Endothelial cell of umbilical vein (primary cell): ENCODE results near the gene RBM5. TPM values are rescaled to one million over a fixed set of nuclear protein-coding genes. Genes with fewer than 3 reads are reported as not detected.

ENCODE experiments used
- BruUV-seq: library from RNA; stranded (reverse); fragments of 400-500 nt; replicated peaks from 2 replicates; lab custom pipeline; 2021; lab: Mats Ljungman, UMichigan
- CTCF ChIA-PET: fragments of 300-600, 350-600 bp; sonication (Branson Sonifier 250); formaldehyde crosslinking; loops from one replicate; lab custom pipeline; 2021; ENCODE audit warnings: antibody characterized with exemption, inconsistent platforms; lab: Charles Lee
- POLR2A ChIA-PET: fragments of 300-600, 350-600 bp; sonication (Branson Sonifier 250); formaldehyde crosslinking; loops from one replicate; lab custom pipeline; 2021; ENCODE audit warnings: antibody characterized with exemption, inconsistent platforms; lab: Charles Lee
- DNase-seq: peaks from one replicate; pipeline ENCODE4 v3.0.0-alpha.2; 2011; ENCODE audit warnings: low read depth, low spot score
- FAIRE-seq: peaks from 2 replicates; lab custom pipeline; 2011; peaks lifted over from hg19 to GRCh38; lab: Jason Lieb, UNC
- H2AFZ ChIP-seq: 2 replicates; pipeline ENCODE4 v1.6.0; 2012; ENCODE audit warnings: low read depth, low read length, control low read depth, inconsistent platforms
- H3K27ac ChIP-seq: 2 replicates; pipeline ENCODE4 v1.5.1; 2011; ENCODE audit warnings: low read depth, mild to moderate bottlenecking, control low read depth, low read length, moderate library complexity; ENCODE audit not compliant: insufficient read depth
- H3K27me3 ChIP-seq, 2 experiments: 2 replicates each; pipeline versions ENCODE4 v1.6.0 to v1.6.1; 2011; ENCODE audit warnings: low read length in 2 of 2, mixed read lengths in 1 of 2; ENCODE audit not compliant: control insufficient read depth in 2 of 2, insufficient read depth in 2 of 2
- H3K36me3 ChIP-seq, 2 experiments: 2 replicates in 1 of 2; 3 replicates in 1 of 2; pipeline ENCODE4 v1.5.1; 2011; ENCODE audit warnings: low read length in 2 of 2, mild to moderate bottlenecking in 1 of 2, moderate library complexity in 1 of 2; ENCODE audit not compliant: control insufficient read depth in 2 of 2, insufficient read depth in 2 of 2; ENCODE audit errors: extremely low read depth in 1 of 2
- H3K4me1 ChIP-seq: 3 replicates; pipeline ENCODE4 v1.5.1; 2011; ENCODE audit warnings: mild to moderate bottlenecking, low read length; ENCODE audit not compliant: control insufficient read depth, insufficient read depth; ENCODE audit errors: extremely low read depth
- H3K4me2 ChIP-seq: 2 replicates; pipeline ENCODE4 v1.6.1; 2011; ENCODE audit warnings: low read length, control low read depth, mixed read lengths; ENCODE audit not compliant: insufficient read depth
- H3K4me3 ChIP-seq, 3 experiments: fragments of 200-600 bp in 1 of 3; sonication (generic), shearing (Covaris generic) in 1 of 3; replicated peaks in 1 of 3; 2 replicates each; pipeline ENCODE4 v1.5.1; 2011 to 2016; ENCODE audit warnings: control low read depth in 3 of 3, low read length in 3 of 3, mild to moderate bottlenecking in 2 of 3, inconsistent platforms in 1 of 3, low read depth in 1 of 3, moderate library complexity in 1 of 3; ENCODE audit not compliant: insufficient read depth in 1 of 3
- H3K79me2 ChIP-seq: 2 replicates; pipeline ENCODE4 v1.6.0; 2012; ENCODE audit warnings: low read length, inconsistent platforms; ENCODE audit not compliant: control insufficient read depth, insufficient read depth
- H3K9ac ChIP-seq: replicated peaks from 2 replicates; pipeline ENCODE3; 2011; ENCODE audit warnings: low read length, control low read depth; ENCODE audit not compliant: insufficient read depth; ENCODE audit errors: extremely low read depth
- H3K9me1 ChIP-seq: replicated peaks from 3 replicates; pipeline ENCODE4 v1.6.0; 2011; ENCODE audit warnings: mild to moderate bottlenecking, low read length; ENCODE audit not compliant: control insufficient read depth, insufficient read depth; ENCODE audit errors: extremely low read depth
- H3K9me3 ChIP-seq: replicated peaks from 2 replicates; pipeline ENCODE4 v1.5.1; 2012; ENCODE audit warnings: low read length, inconsistent platforms; ENCODE audit not compliant: control insufficient read depth, insufficient read depth
- H4K20me1 ChIP-seq: replicated peaks from 2 replicates; pipeline ENCODE3; 2011; ENCODE audit warnings: mild to moderate bottlenecking, low read length; ENCODE audit not compliant: control insufficient read depth, insufficient read depth; ENCODE audit errors: extremely low read depth
- EZH2 ChIP-seq: IDR thresholded peaks from 2 replicates; pipeline ENCODE4 v1.6.1; 2012; ENCODE audit warnings: borderline replicate concordance, low read depth, mild to moderate bottlenecking, moderate library complexity, low read length, inconsistent platforms; ENCODE audit not compliant: severe bottlenecking
- FOS ChIP-seq: IDR thresholded peaks from 2 replicates; pipeline ENCODE4 v1.6.1; 2011; ENCODE audit warnings: mild to moderate bottlenecking, low read length, moderate library complexity, borderline replicate concordance; ENCODE audit not compliant: insufficient read depth
- GATA2 ChIP-seq: IDR thresholded peaks from 2 replicates; pipeline ENCODE4 v1.7.0; 2011; ENCODE audit warnings: low read depth, mild to moderate bottlenecking, moderate library complexity, mixed read lengths, low read length; ENCODE audit not compliant: insufficient read length, insufficient read depth
- JUN ChIP-seq: IDR thresholded peaks from 2 replicates; pipeline ENCODE4 v1.6.1; 2011; ENCODE audit warnings: borderline replicate concordance, low read depth; ENCODE audit not compliant: insufficient read length, insufficient read depth
- POLR2A ChIP-seq: IDR thresholded peaks from 2 replicates; pipeline ENCODE4 v1.6.1; 2012; ENCODE audit warnings: low read depth, mild to moderate bottlenecking, control low read depth, low read length
- POLR2AphosphoS5 ChIP-seq: IDR thresholded peaks from 2 replicates; pipeline ENCODE4 v1.6.1; 2012; ENCODE audit warnings: low read depth, mild to moderate bottlenecking, control low read depth, low read length, moderate library complexity; ENCODE audit not compliant: insufficient read depth
- dilution Hi-C: fragments of 300-500 bp; cut with MboI; formaldehyde crosslinking; loops from one replicate; pipeline ENCODE4 v1.15.0; 2019; ENCODE audit warnings: low sequenced_read_pairs; ENCODE audit not compliant: extremely low pct_ligation_motif_present
- intact Hi-C: fragments of 100-400 bp; cut with micrococcal nuclease; formaldehyde crosslinking; loops from one replicate; pipeline ENCODE4 v1.10.0; 2022
- polyA plus RNA-seq, 4 experiments: library from polyadenylated mRNA; depleted of rRNA in 3 of 4; stranded (reverse) in 3 of 4; unstranded in 1 of 4; fragments of >200 nt; gene quantifications; 2 replicates each; pipeline versions ENCODE4 v1.2.1 to v1.2.3, GENCODE V29; 2011 to 2012; ENCODE audit warnings: missing spikeins in 1 of 4
- total RNA-seq: library from RNA; stranded (reverse); gene quantifications from 2 replicates; pipeline ENCODE4 v1.2.3, GENCODE V29; 2021
- TF ChIP-seq, protein P1 (sequence below), 2 donors: IDR thresholded peaks; 1 replicate in 1 of 2; 2 replicates in 1 of 2; pipeline ENCODE4 v1.5.1; 2011; ENCODE audit warnings: low read length in 2 of 2, mild to moderate bottlenecking in 2 of 2, moderate library complexity in 2 of 2, control low read depth in 1 of 2, inconsistent platforms in 1 of 2, low read depth in 1 of 2; ENCODE audit not compliant: insufficient read depth in 1 of 2; ENCODE audit errors: extremely low read depth in 1 of 2
- TF ChIP-seq, protein P2 (sequence below): IDR thresholded peaks from 2 replicates; pipeline ENCODE4 v1.6.1; 2011; ENCODE audit not compliant: insufficient read depth, insufficient read length

RBM5 gene
- total and polyA plus RNA-seq, 2 donors (not counting 3 experiments of a cell fraction or from before 2014, with no cell fraction given) = 190 to 218 TPM

DNA sequence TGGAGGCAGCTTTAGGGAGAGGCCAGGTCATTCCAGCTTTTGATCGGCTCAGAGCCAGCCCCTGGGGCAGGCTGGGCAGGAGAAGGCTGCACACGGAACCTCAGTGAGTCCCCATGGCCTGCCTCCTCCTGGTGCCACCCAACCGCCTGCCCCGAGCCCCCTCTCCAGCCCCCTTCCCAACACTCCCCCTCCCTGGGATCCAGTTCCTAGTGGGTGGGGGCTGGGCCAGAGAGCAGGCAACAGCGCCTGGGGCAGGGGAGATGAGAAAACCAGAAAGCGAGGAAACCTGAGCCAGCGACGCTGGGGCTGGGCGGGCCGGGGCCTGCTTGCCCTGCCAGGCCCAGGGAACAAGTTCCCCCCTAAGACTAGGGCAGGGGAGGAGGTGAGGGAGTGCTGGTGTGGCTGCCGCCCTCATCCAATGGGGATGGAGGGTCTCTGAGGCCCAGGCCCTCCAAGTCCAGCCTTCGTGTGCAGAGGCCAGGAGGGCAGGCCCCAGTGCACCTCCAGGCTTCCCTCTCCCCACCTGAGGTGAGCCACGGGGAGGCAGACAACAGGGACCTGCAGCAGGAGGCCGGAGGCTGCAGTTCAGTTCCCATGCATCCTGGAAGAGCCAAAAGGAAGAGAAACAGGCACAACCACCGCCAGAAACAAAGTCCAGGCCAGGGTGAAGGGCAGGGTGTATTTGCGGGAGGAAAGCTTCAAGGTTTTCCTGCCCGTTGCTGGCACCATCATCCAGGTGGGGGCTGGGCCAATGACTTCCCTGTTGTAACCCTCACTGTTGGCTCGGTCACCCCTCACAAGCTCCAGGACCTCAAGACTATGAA, 62.4 kb downstream of the RBM5 start:
- no TSS peak for BruUV-seq
- peaks cover 8% of the 10 kb centered on the region for H3K79me2 ChIP-seq
- no peaks in the 10 kb centered on the region for H3K27me3 ChIP-seq
- FAIRE-seq (no peak), DNase-seq (no peak)
- H2AFZ ChIP-seq = no peak overlapping the region
- dilution Hi-C loops (no loop called here), intact Hi-C loops (no loop called here)
- TF ChIP-seq, protein P1, sequence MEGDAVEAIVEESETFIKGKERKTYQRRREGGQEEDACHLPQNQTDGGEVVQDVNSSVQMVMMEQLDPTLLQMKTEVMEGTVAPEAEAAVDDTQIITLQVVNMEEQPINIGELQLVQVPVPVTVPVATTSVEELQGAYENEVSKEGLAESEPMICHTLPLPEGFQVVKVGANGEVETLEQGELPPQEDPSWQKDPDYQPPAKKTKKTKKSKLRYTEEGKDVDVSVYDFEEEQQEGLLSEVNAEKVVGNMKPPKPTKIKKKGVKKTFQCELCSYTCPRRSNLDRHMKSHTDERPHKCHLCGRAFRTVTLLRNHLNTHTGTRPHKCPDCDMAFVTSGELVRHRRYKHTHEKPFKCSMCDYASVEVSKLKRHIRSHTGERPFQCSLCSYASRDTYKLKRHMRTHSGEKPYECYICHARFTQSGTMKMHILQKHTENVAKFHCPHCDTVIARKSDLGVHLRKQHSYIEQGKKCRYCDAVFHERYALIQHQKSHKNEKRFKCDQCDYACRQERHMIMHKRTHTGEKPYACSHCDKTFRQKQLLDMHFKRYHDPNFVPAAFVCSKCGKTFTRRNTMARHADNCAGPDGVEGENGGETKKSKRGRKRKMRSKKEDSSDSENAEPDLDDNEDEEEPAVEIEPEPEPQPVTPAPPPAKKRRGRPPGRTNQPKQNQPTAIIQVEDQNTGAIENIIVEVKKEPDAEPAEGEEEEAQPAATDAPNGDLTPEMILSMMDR (IDR thresholded peaks at IDR 0.05; ENCODE audit: extremely low read depth in 1 of 2, insufficient read depth in 1 of 2, low read depth in 1 of 2, low read length in 2 of 2) = no peak
- TF ChIP-seq EZH2 (no peak), JUN (no peak), FOS (no peak), POLR2AphosphoS5 (no peak), GATA2 (no peak), POLR2A (no peak)
- TF ChIP-seq, protein P2, sequence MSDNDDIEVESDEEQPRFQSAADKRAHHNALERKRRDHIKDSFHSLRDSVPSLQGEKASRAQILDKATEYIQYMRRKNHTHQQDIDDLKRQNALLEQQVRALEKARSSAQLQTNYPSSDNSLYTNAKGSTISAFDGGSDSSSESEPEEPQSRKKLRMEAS = no peak
- H3K9ac ChIP-seq = no peak overlapping the region
- ChIA-PET CTCF (interaction anchor here (0.9 to 3.8 kb wide), 5 partner anchors 27 to 43 kb away, joined by 3 to 40 read pairs (median 5); no protein-coding TSS in a partner anchor), POLR2A (no interaction called here)
- no peaks in the 10 kb centered on the region for H4K20me1 ChIP-seq
- no peak overlapping the region for H3K4me3 ChIP-seq
- H3K9me3 ChIP-seq = no peaks in the 10 kb centered on the region
- no peaks in the 10 kb centered on the region for H3K9me1 ChIP-seq
- H3K27ac ChIP-seq = no peak overlapping the region
- peaks cover 13% of the 10 kb centered on the region for H3K4me1 ChIP-seq
- H3K36me3 ChIP-seq = no peaks in the 10 kb centered on the region
- no peak overlapping the region for H3K4me2 ChIP-seq
